ENCODE results near the gene KLF14.
"Not testable (repeated sequence)": the region's sequence is repeated elsewhere in the genome, so short reads cannot be mapped to it uniquely, and the experiment has no call there.

DNA sequence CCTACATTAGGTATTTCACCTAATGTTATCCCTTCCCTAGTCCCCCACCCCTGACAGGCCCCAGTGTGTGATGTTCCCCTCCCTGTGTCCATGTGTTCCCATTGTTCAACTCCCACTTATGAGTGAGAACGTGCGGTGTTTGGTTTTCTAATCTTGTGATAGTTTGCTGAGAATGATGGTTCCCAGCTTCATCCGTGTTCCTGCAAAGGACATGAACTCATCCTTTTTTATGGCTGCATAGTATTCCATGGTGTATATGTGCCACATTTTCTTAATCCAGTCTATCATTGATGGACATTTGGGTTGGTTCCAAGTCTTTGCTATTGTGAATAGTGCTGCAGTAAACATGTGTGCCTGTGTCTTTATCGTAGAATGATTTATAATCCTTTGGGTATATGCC lies 30.6 kb upstream of the KLF14 start:
- TF ChIP-seq CTCF (conservative IDR thresholded peaks at IDR 0.05; ENCODE audit: low read depth, low read length); POLR2A (IDR thresholded peaks at IDR 0.05; ENCODE audit: low read depth, low read length); RFX5 (IDR thresholded peaks at IDR 0.05; ENCODE audit: low read depth, low read length); ELK1 (IDR thresholded peaks at IDR 0.05; ENCODE audit: borderline replicate concordance, low read depth, low read length); MXI1 (IDR thresholded peaks at IDR 0.05; ENCODE audit: borderline replicate concordance, low read depth, low read length); RAD21 (IDR thresholded peaks at IDR 0.05; ENCODE audit: low read length); FOS (IDR thresholded peaks at IDR 0.05; ENCODE audit: low read depth, low read length); NFE2L2 (IDR thresholded peaks at IDR 0.05; ENCODE audit: low read depth, low read length); CHD1 (IDR thresholded peaks at IDR 0.05; ENCODE audit: low read depth, low read length); CEBPB (IDR thresholded peaks at IDR 0.05; ENCODE audit: low read depth, low read length): not testable (repeated sequence)
- TF ChIP-seq, protein P1, sequence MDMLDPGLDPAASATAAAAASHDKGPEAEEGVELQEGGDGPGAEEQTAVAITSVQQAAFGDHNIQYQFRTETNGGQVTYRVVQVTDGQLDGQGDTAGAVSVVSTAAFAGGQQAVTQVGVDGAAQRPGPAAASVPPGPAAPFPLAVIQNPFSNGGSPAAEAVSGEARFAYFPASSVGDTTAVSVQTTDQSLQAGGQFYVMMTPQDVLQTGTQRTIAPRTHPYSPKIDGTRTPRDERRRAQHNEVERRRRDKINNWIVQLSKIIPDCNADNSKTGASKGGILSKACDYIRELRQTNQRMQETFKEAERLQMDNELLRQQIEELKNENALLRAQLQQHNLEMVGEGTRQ (IDR thresholded peaks at IDR 0.05; ENCODE audit: low read depth, low read length) = not testable (repeated sequence)
